K562 (cell line): ENCODE measurements around the gene GRIN1. TPM values are rescaled to one million over a fixed set of nuclear protein-coding genes. Genes with fewer than 3 reads are reported as not detected.

Experiments
- BRD9 ChIP-seq: fragments of 450-650 bp; IDR thresholded peaks from 2 replicates; pipeline ENCODE4 v1.6.1; 2018; ENCODE audit warnings: low read depth; ENCODE audit not compliant: partially characterized antibody
- COPS2 ChIP-seq: fragments of 450-650 bp; conservative IDR thresholded peaks from 2 replicates; pipeline ENCODE4 v1.6.1; 2016; ENCODE audit warnings: mild to moderate bottlenecking, moderate library complexity
- CSDE1 ChIP-seq, 2 experiments: fragments of 450-650 bp; IDR thresholded peaks; 2 replicates each; pipeline ENCODE4 v1.6.1; 2016; ENCODE audit warnings: mild to moderate bottlenecking in 1 of 2
- DNMT1 ChIP-seq: fragments of 450-650 bp; IDR thresholded peaks from 2 replicates; pipeline ENCODE4 v1.6.1; 2016; ENCODE audit warnings: antibody characterized with exemption, mild to moderate bottlenecking
- ELF2 ChIP-seq: fragments of 250-450 bp; sonication (Bioruptor Pico); IDR thresholded peaks from 2 replicates; pipeline ENCODE4 v1.5.0; 2021; ENCODE audit warnings: mild to moderate bottlenecking
- HMG20B ChIP-seq: fragments of 250-450 bp; sonication (Bioruptor Pico); IDR thresholded peaks from 2 replicates; pipeline ENCODE4 v1.5.0; 2021; ENCODE audit warnings: mild to moderate bottlenecking
- HNRNPLL ChIP-seq: fragments of 200-400 bp; formaldehyde crosslinking; IDR thresholded peaks from 2 replicates; pipeline ENCODE4 v1.6.1; 2017; ENCODE audit warnings: low read length, low read depth, mild to moderate bottlenecking; ENCODE audit not compliant: poor library complexity, severe bottlenecking
- KLF16 ChIP-seq: IDR thresholded peaks from 2 replicates; pipeline ENCODE4 v1.6.1; 2016; ENCODE audit warnings: antibody characterized with exemption
- KLF6 ChIP-seq: fragments of 250-450 bp; sonication (Bioruptor Pico); IDR thresholded peaks from 2 replicates; pipeline ENCODE4 v1.4.0; 2020; ENCODE audit warnings: mild to moderate bottlenecking, moderate library complexity, borderline replicate concordance
- NCOA1 ChIP-seq: fragments of 450-650 bp; IDR thresholded peaks from 2 replicates; pipeline ENCODE4 v1.6.1; 2016; ENCODE audit warnings: low read depth
- PCBP1 ChIP-seq: fragments of 200-400 bp; formaldehyde crosslinking; IDR thresholded peaks from 2 replicates; pipeline ENCODE4 v1.6.1; 2018; ENCODE audit warnings: mild to moderate bottlenecking, low read depth, low read length; ENCODE audit not compliant: poor library complexity, severe bottlenecking
- TCF7L2 ChIP-seq: fragments of 150-350 bp; IDR thresholded peaks from 2 replicates; pipeline ENCODE4 v1.6.1; 2016; ENCODE audit warnings: low read depth, mild to moderate bottlenecking, low read length, moderate library complexity
- ZBTB33 ChIP-seq: sonication (generic); formaldehyde crosslinking; IDR thresholded peaks from 2 replicates; pipeline ENCODE4 v1.8.1; 2023; ENCODE audit warnings: mild to moderate bottlenecking, missing genetic modification reagents
- ZBTB7A ChIP-seq: IDR thresholded peaks from 2 replicates; pipeline ENCODE4 v1.6.1; 2011; ENCODE audit warnings: low read depth, mild to moderate bottlenecking, low read length, moderate library complexity, borderline replicate concordance; ENCODE audit not compliant: control insufficient read depth
- ZNF277 ChIP-seq: fragments of 250-450 bp; sonication (Bioruptor Pico); IDR thresholded peaks from 2 replicates; pipeline ENCODE4 v1.8.0; 2022; ENCODE audit warnings: inconsistent platforms, mild to moderate bottlenecking, moderate library complexity, borderline replicate concordance
- ZNF445 ChIP-seq: fragments of 250-450 bp; sonication (Bioruptor Pico); IDR thresholded peaks from 2 replicates; pipeline ENCODE4 v1.4.0; 2020; ENCODE audit warnings: low read depth, mild to moderate bottlenecking, moderate library complexity
- polyA plus RNA-seq, 8 experiments: library from polyadenylated mRNA; depleted of rRNA in 4 of 8; stranded (reverse) in 5 of 8; unstranded in 3 of 8; fragments of >200 nt; fragmentation: Nextera tagmentation in 2 of 8; fragmentation: Illumina TruSeq in 1 of 8; extraction: Ambion mirVana in 2 of 8; extraction: Trizol in 1 of 8; gene quantifications; 2 replicates each; pipeline versions ENCODE4 v1.2.1 to v1.2.3, GENCODE V29; 2011 to 2014; ENCODE audit warnings: inconsistent platforms in 1 of 8, missing spikeins in 1 of 8
- total RNA-seq, 7 experiments: library from RNA; depleted of rRNA in 6 of 7; stranded (reverse); fragments of >200 nt in 6 of 7; fragmentation: Illumina TruSeq in 2 of 7; extraction: Trizol in 2 of 7; gene quantifications; 2 replicates each; pipeline versions ENCODE4 v1.2.1 to v1.2.3, GENCODE V29; 2011 to 2021; ENCODE audit warnings: low replicate concordance in 1 of 7

Gene GRIN1
- total and polyA plus RNA-seq, 9 of the 15 experiments (the other 6 are each of a cell fraction or from before 2014, with no cell fraction given): 0.03 to 0.35 (median 0.16) TPM; not detected in 6

- TF ChIP-seq BRD9: no peak
- TF ChIP-seq ZBTB7A: peak; percentile 67; the same call in 1 of the 2 replicates
- TF ChIP-seq PCBP1: no peak
- TF ChIP-seq NCOA1: no peak
- no peak for TF ChIP-seq COPS2
- no peak for TF ChIP-seq KLF6 (CRISPR knock-in tag)
- TF ChIP-seq HMG20B: no peak
- TF ChIP-seq TCF7L2: no peak
- TF ChIP-seq KLF16: no peak
- no peak for TF ChIP-seq ZNF445 (CRISPR knock-in tag)
- no peak for TF ChIP-seq CSDE1 (IDR thresholded peaks at IDR 0.05)
- TF ChIP-seq ELF2 (CRISPR knock-in tag): no peak
- TF ChIP-seq ZBTB33 (CRISPR knock-in tag): peak; percentile 88
- TF ChIP-seq DNMT1: no peak
- no peak for TF ChIP-seq ZNF277 (CRISPR knock-in tag)
- TF ChIP-seq HNRNPLL: peak; percentile 96
Measured at GRCh38 chr9:137113385-137114159, 25.4 kb upstream of the GRIN1 start (continued).
